ENCODE measurements around the gene ZFPM1.

The ZFPM1 gene

GRCh38 chr16:88452482-88453216 lies 431 bp upstream of the ZFPM1 start:
- DNase-seq = peak; percentile 99 to 100

- DNase-seq = peak; percentile 47 to 53
These were observed 787 bp downstream of the ZFPM1 start for GRCh38 chr16:88453611-88454522.

- peak in 1 of 2 donors; percentile 58 for DNase-seq
These were observed 1.5 kb downstream of the ZFPM1 start for GRCh38 chr16:88454523-88454947.

- DNase-seq = peak; percentile 82 to 83
These were observed 2.7 kb downstream of the ZFPM1 start for GRCh38 chr16:88455610-88456355.

GRCh38 chr16:88456356-88457292 lies 3.5 kb downstream of the ZFPM1 start:
- DNase-seq = peak; percentile 74 to 79

GRCh38 chr16:88458039-88458772 lies 5.1 kb downstream of the ZFPM1 start:
- no peak for DNase-seq

GRCh38 chr16:88458773-88459235 lies 5.7 kb downstream of the ZFPM1 start:
- DNase-seq = no peak

GRCh38 chr16:88459366-88460073 lies 6.4 kb downstream of the ZFPM1 start:
- DNase-seq = no peak

GRCh38 chr16:88460496-88461330 lies 7.6 kb downstream of the ZFPM1 start:
- no peak for DNase-seq

GRCh38 chr16:88461331-88462269 lies 8.5 kb downstream of the ZFPM1 start:
- DNase-seq = no peak

GRCh38 chr16:88462396-88462795 lies 9.3 kb downstream of the ZFPM1 start:
- no peak for DNase-seq

GRCh38 chr16:88463411-88463810 lies 10.3 kb downstream of the ZFPM1 start:
- no peak for DNase-seq

- DNase-seq = no peak
These were observed 11.6 kb downstream of the ZFPM1 start for GRCh38 chr16:88464447-88465318.

- DNase-seq = no peak
These were observed 12.4 kb downstream of the ZFPM1 start for GRCh38 chr16:88465387-88465983.

- no peak for DNase-seq
These were observed 13.2 kb downstream of the ZFPM1 start for GRCh38 chr16:88466175-88466862.

- DNase-seq = no peak
These were observed 13.9 kb downstream of the ZFPM1 start for GRCh38 chr16:88466949-88467348.
